C4-2B (cell line): ENCODE measurements around the gene SUCLA2.
"Not testable (repeated sequence)": the region's sequence is repeated elsewhere in the genome, so short reads cannot be mapped to it uniquely, and the experiment has no call there.

ENCODE experiments used
- H3K27ac ChIP-seq: fragments of 450-650 bp; 2 replicates; pipeline ENCODE4 v1.5.1; 2017
- CTCF ChIP-seq: fragments of 450-650 bp; conservative IDR thresholded peaks from 2 replicates; pipeline ENCODE4 v1.5.1; 2017; ENCODE audit warnings: mild to moderate bottlenecking
- ZFX ChIP-seq: fragments of 450-650 bp; IDR thresholded peaks from 2 replicates; pipeline ENCODE4 v1.6.1; 2017

SUCLA2 gene

GRCh38 chr13:47957073-47957472 lies 44.0 kb downstream of the SUCLA2 start:
- TF ChIP-seq ZFX, result no peak
- no peak for TF ChIP-seq CTCF
- no peak overlapping the region for H3K27ac ChIP-seq

DNA sequence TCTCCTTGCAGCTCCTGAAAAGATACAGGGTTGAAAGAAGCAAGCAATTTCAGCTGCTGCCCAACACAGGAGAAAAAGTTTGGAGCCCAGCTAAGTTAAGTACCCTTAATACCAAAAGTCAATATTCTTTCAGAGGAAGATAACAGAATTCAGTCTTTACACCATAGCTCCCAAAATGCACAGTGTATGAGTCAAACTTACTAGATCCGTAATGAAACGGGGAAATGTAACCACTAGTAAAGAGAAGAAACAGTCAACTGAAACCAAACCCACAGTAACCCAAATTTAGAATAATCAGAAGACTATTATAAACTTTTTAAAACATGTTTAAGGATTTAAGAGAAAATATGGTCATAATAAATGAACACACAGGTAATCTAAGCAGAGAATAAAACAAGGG lies 45.2 kb downstream of the SUCLA2 start:
- no peak overlapping the region for H3K27ac ChIP-seq
- TF ChIP-seq CTCF, result no peak
- no peak for TF ChIP-seq ZFX

- TF ChIP-seq ZFX (no peak), CTCF (no peak)
- no peak overlapping the region for H3K27ac ChIP-seq
Measured at GRCh38 chr13:47949799-47950198, 51.3 kb downstream of the SUCLA2 start.

DNA sequence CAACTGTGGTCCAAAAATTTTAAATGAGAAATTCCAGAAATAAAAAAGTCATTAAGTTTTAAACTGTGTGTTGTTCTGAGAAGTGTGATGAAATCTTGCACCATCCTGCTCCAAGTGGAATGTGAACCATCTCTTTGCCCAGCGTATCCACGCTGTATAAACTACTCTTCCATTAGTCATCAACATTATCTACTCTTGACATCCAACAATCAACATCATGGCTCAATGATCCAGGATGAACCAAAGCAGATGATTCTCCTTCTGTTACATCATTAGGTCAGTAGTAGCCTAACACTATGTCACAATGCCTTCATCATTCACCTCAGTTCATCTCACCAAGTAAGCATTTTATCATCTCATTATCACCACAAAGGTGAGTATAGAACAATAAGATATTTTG lies 55.3 kb downstream of the SUCLA2 start:
- no peak overlapping the region for H3K27ac ChIP-seq
- TF ChIP-seq CTCF (no peak), ZFX (no peak)

DNA sequence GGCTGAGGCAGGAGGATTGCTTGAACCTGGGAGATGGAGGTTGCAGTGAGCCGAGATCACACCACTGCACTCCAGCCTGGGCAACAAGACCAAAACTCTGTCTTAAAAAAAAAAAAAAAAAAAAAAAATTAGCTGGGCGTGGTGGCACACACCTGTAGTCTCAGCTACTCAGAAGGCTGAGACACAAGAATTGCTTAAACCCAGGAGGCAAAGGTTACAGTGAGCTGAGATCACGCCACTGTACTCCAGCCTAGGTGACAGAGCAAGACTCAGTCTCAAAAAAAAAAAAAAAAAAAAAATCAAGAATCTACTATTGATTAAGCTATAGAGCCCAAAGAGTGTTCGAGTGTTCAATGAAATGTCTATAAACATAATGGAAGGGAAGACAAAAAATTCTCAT lies 55.9 kb downstream of the SUCLA2 start:
- H3K27ac ChIP-seq, result not testable (repeated sequence)

GRCh38 chr13:47934371-47934770 lies 66.7 kb downstream of the SUCLA2 start:
- TF ChIP-seq CTCF (no peak), ZFX (no peak)
- H3K27ac ChIP-seq, result no peak overlapping the region

DNA sequence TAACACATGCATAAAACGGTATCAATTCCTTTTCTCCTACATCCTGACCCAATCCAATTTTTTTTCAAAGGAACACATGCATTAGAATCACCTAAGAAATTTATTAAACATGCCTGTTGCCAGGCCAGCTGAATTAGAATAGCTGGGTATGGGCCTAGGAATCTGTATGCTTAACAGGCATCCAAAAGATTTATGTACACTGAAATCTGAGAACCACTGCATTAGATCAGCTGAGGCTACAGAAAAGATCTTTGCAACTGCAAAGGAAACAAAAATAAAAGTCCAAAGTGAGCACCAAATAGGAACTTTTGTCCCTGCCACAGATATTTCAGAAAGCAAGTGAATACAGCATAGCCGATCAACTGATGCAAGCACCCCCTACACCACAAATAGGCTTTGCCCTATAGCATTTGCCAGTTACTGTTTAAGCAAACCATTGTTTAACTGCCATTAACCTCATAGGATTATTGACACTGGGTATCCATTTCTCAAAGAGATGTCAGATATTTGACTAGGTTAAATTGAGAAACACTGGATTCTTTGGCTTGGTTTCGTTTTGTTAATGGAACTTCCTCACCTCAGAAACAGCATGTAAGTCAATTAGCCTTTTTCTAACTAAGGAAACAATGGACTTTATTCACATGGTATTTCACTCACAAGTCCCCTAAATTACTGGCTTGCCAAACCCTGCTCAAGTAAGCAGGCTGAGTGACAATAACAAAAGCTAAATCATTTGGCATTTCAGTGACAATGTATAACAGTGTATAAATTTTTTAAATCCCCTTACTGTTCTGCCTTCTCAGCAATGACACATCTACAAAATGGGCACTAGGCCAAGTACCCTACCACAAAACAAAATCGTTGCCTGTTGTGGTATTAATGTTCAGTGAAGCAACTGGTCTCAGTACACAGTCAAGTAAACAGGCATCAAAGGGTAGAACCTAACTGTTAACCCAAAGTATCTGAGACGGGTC lies 67.8 kb downstream of the SUCLA2 start:
- no peak for TF ChIP-seq CTCF
- TF ChIP-seq ZFX, result no peak
- no peak overlapping the region for H3K27ac ChIP-seq
